HG03442 (cell line): ENCODE measurements around the gene TAF6L.
"Not testable (repeated sequence)": the region's sequence is repeated elsewhere in the genome, so short reads cannot be mapped to it uniquely, and the experiment has no call there.

ENCODE experiments used
- ATAC-seq: cut with Tn5 transposase; IDR thresholded peaks from one replicate; pipeline ENCODE4 v1.9.1; 2021; ENCODE audit warnings: mild to moderate bottlenecking, moderate library complexity; ENCODE audit not compliant: unreplicated experiment

TAF6L gene

DNA sequence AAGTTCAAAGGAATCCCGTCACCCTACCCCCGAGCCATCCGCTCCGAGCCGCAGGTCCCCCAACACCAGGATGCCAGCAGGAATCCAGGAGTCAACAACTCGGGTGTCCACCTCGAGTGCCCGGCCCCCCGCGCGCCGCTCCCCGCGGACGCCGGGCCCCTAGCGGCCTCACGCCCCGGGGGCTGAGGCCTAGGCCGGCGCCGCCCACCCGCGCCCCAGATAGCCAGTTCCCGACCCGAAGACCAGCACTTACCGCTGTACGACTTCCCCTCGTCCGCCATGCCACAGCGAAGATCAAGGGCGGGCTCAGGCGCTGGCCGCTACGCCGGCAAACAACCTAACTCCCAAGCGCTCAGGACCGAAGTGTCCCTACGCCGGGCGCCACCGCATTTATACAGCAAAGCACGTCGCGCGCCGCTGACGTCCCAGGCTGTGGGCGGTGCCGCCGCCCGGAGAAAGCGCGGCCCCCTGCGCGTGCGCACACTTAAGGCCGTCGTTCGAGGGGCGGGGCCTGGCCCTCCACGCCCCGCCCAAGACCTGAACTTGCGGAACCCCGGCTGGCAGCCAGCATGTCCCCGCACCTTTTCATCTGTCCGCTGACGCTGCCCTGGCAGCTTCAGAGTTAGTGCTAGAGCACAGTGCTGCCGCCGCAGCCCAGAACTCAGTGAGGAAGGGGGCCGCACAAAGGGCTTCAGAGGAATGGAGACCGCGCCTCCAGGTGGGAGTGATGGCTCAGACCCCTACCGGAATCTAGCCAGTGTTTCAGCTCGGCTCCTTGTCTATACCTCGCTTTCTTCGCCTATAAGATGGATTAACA lies 34.1 kb downstream of the TAF6L start, which contains the start of gene NXF1:
Gene NXF1, minus strand, starts transcription at position 365 of the 817 bp plus-strand sequence. Its CDS starts 84 bp downstream, at position 281.
- ATAC-seq = peak; percentile 79

DNA sequence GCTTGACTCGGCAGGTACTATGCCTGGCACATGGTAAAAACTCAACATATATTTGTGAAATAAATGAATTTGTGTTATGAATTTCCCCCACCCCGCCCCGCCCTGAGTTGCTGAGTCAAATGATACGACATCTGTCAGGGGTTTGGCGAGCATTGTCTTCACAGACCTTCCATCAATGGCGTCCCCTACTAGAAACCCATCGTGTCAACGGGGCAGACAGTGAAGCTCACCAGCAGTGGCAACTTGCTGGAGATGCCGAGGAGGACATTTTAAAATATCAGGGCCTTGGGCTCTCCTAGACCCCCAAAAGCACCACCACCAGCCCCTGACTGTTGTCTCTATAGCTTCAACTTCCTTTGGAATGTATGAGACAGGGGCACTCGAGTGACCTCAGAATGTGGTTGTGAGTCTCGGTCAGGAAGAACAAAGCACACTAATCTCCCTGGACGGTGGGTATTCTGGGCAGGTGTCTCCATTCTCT lies 34.8 kb downstream of the TAF6L start:
- ATAC-seq = no peak

DNA sequence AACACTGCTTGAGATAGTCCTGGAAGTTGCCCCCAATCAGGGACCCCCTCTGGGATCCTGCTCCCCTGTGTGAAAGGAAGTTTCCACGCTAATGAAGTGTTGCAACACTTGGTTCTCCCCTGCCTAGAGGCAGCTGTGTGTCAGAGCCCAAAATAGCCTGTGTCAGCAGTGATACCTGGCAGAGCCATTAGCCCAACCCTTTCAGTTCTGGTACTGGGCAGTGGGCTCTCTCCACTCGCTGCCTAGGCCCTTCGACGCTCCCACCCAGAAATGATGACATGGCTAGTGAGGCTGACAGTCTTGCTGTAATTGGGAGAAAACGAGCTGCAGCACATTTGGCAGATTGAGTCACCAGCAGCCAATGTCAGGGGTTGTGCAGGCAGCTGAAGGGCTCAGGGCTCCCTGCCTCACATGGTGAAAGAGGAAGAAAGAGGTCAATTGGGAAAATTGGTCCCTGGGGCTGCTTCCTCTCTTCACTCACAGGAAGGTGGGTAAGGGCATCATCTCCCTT lies 35.5 kb downstream of the TAF6L start:
- no peak for ATAC-seq

DNA sequence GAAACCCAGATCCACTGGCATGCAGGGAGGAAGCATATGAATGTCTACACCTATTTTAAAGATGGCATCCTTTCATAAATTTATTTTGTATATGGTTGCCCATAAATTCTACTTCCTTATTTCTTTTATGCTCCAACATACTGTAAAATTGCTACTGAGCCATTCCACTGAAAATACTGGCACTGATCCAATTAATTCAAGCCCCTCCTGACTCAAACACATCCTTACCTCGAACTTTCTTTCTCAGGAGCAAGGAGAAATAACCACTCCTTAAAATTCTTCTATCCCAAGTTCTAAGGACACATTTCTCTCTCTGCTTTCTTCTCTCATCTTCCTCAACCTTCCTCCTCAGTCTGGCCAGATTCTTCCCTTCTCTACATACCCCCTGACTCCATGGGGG lies 39.6 kb downstream of the TAF6L start:
- ATAC-seq = no peak

DNA sequence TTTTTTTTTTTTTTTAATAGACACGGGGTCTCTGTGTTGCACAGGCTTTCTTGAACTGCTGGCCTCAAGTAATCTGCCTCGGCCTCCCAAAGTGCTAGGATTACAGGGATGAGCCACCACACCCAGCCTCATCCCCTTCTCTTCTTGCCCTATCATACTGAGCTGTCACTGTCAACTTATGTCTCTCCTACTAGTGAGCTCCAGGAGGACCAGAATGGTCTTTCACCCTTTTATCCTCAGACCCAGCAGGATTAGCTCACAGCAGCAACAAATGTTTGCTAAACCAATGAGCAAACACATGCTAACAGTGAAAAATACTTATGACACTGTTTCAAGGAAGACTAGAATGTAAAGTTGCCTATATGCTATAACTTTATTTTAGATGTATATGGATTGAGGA lies 40.5 kb downstream of the TAF6L start:
- no peak for ATAC-seq

DNA sequence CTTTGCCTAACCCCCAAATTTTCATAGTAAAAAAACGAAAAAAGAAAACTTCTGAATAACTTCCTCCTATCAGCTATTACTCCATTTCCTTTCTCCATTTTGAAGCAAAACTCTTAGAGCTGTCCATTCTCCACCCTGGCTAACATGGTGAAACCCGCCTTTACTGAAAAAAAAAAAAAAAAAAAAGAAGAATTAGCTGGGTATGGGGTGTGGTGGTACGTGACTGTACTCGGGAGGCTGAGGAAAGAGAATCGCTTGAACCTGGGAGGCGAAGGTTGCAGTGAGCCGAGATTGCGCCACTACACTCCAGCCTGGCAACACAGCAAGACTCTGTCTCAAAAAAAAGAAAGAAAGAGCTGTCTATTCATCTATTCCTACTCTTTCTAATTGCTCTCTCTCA lies 45.4 kb downstream of the TAF6L start:
- ATAC-seq = no peak

DNA sequence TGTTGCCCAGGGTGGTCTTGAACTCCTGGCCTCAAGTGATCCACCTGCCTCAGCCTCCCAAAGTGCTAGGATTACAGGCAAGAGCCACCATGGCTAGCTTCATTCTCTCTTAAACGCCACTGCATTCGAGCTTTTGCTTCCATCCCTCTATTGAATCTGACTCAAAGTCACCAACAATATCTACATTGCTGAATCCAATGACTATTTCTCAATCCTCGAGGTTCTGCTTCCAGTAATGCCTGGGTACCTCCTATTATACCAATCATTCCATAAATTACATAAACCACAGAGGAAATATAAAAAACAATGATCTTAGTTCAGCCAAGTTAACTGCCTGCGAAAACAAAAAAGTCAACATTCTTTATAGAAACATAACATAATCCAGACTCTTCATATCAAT lies 45.9 kb downstream of the TAF6L start:
- no peak for ATAC-seq

DNA sequence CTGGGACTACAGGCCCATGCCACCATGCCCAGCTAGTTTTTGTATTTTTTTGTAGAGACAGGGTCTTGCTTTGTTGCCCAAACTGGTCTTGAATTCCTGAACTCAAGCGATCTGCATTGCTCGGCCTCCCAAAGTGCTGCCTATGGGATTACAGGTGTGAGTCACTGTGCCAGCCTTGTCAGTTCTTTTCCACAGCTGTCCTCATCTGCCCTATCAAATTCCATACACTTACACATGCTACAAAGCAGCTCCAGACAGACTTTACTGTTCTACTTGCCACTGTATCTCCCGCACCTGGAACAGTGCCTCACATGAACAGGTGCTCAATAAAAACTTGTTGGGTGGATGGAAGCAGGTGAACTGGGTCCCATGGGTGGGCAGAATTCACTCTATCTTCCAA lies 52.5 kb downstream of the TAF6L start:
- no peak for ATAC-seq

DNA sequence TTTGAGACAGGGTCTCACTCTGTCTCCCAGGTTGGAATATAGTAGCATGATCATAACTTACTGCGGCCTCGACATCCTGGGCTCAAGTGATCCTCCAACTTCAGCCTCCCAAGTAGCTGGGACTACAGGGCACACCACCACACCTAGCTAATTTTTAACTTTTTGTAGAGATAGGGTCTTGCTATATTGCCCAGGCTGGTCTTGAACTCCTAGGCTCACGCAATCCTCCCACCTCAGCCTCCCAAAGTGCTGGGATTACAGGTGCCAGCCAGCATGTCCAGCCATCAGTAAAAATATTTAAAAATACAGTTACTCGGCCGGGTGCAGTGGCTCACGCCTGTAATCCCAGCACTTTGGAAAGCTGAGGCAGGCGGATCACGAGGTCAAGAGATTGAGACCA lies 56.9 kb downstream of the TAF6L start:
- ATAC-seq = not testable (repeated sequence)

DNA sequence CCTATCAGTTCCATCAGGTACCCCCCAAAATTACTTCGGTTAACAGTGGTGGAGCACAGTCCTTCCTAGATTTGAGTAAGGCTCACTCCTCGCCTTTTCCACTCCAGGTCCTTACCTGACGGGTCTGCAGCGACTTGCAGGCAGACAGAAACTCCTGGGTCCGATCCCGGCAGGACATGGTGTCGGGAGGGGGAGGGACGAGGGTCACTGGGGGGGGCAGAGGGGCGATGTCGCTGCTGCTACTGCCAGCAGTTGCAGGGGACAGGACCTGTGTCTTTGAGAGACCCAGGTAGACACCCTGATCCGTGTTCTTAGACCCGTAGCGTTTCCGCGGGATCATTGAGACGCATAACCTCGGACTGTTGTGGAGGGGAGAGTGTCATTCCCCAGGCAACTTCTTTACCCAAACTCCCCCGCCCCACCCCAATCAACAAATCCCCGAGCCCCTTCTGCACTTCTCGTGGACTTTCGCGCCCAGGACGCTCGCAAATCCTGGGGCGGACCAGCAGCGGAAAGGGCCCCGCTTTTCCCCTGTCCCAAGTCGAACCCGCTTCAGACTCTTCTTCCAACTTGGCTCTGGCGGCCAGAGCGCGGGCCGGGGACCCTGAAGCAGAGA lies 59.8 kb downstream of the TAF6L start:
- ATAC-seq = no peak

DNA sequence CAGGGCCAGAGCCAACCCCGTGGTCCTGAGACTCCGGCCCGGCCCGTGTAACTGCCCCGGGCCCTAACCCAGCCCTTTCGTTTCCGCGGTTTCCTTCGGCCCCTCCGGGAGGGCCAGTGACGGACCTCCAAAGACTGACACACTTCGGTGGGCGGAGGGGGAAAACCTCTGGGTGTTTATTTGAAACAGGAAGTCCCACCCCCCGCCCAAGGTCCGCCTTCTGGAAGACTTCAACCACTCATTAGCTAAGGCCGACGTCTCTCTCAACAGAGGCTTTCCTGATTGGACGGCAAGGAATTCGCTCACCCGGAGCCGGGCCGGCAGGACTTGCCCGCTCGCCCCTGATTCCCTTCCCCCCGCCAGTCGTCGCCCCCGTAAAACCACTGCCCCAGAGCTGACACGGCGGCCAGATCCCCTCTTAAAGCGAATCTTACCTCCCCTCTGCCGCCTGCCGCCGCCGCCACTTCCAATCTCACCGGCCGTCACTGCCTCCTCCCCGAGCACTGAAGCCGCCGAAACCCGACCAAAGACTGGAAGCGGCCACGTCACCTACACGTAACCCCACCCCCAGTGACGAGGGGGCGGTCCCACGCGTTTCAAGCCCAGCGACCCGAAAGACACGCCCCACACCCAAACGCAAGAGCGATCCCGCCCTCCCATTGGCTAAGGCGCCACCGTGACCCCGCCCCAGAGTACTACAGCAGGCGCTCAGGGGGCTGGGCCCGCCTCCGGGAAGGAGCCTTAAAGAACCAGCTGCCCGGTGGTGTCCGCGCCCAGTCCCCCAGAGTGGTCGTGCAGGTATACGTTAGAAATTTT lies 60.5 kb downstream of the TAF6L start, which contains the start of gene STX5:
Gene STX5, minus strand, starts transcription at position 532 of the 816 bp plus-strand sequence. CDS start 808 bp downstream, outside the sequence.
- ATAC-seq = peak; percentile 86

DNA sequence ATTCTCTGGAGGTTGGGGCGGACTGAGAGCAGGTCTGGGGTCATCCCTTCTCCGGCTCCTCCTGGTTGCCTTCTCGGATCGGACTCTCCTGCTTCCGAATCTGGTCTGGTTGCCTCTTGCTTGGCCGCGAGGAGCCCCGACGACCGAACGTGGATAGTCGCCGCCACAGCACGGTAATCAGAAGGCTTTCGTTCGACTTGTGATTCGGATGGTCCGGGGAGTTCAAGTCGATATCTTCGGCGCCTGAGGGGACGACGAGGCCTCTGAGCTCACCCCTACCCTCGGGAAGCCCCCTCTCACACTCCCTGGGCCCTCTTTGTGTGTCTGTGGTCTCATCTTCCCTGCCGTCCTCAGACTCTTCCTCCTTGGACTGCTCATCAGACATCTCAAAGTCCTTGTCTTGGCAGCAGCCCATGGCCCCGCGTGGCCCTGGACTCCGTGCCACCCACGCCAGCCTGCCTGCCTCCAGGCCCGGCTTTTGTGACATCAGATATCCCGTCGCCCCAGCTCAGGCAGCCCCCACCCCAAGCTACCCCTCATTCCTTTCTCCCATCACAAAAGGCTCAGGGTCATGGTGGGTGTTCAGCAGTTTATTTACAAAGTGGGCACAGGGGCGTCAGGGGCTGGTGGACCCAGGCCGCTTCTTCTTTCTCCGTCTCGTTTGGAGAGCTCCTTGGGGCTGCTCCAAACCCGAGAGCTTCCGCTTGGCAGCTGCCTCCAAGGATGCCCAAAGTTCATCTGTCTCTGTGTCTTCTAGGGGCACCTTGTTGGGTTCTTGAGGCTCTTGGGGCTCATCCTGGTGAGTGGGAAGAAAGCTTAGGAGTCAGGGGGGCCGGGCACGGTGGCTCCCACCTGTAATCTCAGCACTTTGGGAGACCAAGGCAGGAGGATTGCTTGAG lies 61.4 kb downstream of the TAF6L start, which contains the start of gene TEX54:
Gene TEX54, minus strand, starts transcription at position 506 of the 899 bp plus-strand sequence.
- peak; percentile 6 for ATAC-seq

DNA sequence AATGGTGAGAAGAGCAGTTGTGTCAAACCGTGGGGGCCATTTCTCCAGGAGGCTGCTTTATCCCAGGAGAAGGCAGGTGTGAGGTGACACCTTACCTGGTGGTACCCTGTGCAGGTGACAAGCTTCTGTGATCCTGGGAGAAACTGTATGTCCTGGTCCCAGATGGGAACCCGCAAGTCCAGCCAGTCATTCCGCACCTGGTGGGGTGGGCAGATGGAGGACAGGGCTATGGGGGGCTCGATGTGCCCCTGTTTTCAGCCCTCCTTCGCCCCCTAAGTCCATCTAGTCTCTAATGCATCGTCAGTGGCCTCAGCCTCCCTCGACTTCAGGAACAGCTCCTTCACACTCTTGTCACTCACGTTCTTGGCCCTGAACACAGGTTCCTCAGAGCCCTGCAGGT lies 64.1 kb downstream of the TAF6L start:
- no peak for ATAC-seq
